ENCODE data around the gene PPP1R7.

The PPP1R7 gene

GRCh38 chr2:241202681-241203080, 52.4 kb downstream of the PPP1R7 start:
- TF ChIP-seq, protein P1, sequence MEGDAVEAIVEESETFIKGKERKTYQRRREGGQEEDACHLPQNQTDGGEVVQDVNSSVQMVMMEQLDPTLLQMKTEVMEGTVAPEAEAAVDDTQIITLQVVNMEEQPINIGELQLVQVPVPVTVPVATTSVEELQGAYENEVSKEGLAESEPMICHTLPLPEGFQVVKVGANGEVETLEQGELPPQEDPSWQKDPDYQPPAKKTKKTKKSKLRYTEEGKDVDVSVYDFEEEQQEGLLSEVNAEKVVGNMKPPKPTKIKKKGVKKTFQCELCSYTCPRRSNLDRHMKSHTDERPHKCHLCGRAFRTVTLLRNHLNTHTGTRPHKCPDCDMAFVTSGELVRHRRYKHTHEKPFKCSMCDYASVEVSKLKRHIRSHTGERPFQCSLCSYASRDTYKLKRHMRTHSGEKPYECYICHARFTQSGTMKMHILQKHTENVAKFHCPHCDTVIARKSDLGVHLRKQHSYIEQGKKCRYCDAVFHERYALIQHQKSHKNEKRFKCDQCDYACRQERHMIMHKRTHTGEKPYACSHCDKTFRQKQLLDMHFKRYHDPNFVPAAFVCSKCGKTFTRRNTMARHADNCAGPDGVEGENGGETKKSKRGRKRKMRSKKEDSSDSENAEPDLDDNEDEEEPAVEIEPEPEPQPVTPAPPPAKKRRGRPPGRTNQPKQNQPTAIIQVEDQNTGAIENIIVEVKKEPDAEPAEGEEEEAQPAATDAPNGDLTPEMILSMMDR (IDR thresholded peaks at IDR 0.05; ENCODE audit: low read depth, low read length) = no peak

DNA sequence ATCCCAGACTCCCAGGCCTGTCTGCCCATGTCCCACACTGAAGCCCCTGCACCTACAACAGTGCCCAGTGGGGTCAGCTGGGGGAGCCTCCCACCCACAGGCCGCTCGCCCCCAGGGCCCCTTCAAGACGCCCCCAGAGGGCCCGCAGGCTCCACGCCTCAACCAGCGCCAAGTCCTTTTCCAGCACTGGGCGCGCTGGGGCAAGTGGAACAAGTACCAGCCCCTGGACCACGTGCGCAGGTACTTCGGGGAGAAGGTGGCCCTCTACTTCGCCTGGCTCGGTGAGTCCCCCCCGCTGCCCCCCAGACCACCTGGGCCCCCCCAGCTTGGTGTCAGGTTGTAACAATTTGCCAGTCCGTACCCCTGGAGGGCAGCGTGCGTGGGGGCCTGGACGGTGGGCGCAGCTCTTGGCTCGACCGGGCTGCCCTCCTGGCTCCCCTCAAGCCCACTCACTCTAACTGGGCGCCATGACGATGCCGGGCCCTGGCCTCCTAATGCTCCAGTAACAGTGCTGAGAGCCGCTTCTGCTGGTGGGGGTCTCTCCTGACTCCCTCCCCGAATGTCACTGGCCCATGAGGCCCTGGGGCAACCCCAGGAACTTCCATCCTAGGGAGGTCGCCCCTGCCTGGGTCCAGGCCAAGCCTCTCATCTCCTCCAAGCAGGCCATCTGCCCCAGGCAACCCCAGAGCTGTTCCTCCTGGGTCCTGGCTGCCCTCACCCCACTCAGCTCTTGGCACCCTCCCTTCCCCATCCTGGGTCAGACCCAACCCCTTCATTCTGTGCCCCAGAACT, 53.1 kb downstream of the PPP1R7 start:
- DNase-seq (ENCODE audit: low read depth in 2 of 2) = no peak
- TF ChIP-seq, protein P1 (IDR thresholded peaks at IDR 0.05; ENCODE audit: low read depth, low read length) = no peak
- no peak overlapping the region for H3K4me3 ChIP-seq (replicated peaks in 1 of 2; ENCODE audit: low read depth in 2 of 2, low read length in 2 of 2)

More at GRCh38 chr2:241202681-241203080, 52.4 kb downstream of the PPP1R7 start:
- H3K4me3 ChIP-seq (replicated peaks in 1 of 2; ENCODE audit: low read depth in 2 of 2, low read length in 2 of 2) = no peak overlapping the region
- DNase-seq (ENCODE audit: low read depth in 2 of 2) = no peak

DNA sequence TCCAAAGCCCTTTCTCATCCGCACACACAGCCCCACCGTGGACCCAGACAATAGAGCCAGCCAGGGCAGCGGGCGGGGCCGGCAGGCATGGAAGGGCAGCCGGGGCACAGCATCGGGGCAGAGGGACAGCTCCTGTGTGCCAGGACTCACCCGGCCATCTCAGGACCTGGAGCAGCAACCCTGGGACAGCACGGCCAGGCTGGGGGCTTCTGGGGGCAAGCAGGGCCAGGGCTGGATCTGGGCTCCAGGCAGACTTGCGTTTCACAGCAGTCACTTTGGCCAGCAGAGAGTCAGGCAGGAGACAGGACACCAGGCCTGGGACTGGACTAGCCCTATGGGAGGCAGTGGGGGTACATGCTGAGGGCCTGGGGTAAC, 53.7 kb downstream of the PPP1R7 start:
- H3K4me3 ChIP-seq (replicated peaks in 1 of 2; ENCODE audit: low read depth in 2 of 2, low read length in 2 of 2) = no peak overlapping the region
- no peak for DNase-seq (ENCODE audit: low read depth in 2 of 2)
- TF ChIP-seq, protein P1 (IDR thresholded peaks at IDR 0.05; ENCODE audit: low read depth, low read length) = no peak

DNA sequence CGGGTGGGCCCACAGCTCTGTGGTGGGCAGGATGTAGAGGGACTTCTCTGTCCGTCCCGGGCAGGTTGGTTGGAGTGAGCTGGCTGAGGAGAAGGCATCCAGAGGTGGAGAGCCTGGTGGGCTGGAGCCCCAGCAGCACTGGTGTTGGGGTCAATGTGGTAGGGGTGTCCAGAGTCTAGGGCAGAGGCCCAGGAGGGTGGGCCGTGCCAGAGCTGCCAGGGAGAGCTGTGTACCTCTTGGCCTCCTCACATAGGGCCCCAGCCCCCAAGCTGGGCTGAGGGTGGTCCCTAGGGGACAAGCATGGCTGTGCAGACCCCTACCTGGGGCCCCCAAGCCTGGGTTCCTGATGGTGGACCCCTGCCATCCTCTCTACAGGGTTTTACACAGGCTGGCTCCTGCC, 54.2 kb downstream of the PPP1R7 start:
- no peak overlapping the region for H3K4me3 ChIP-seq (replicated peaks in 1 of 2; ENCODE audit: low read depth in 2 of 2, low read length in 2 of 2)
- DNase-seq (ENCODE audit: low read depth in 2 of 2) = no peak
- TF ChIP-seq, protein P1 (IDR thresholded peaks at IDR 0.05; ENCODE audit: low read depth, low read length) = no peak

DNA sequence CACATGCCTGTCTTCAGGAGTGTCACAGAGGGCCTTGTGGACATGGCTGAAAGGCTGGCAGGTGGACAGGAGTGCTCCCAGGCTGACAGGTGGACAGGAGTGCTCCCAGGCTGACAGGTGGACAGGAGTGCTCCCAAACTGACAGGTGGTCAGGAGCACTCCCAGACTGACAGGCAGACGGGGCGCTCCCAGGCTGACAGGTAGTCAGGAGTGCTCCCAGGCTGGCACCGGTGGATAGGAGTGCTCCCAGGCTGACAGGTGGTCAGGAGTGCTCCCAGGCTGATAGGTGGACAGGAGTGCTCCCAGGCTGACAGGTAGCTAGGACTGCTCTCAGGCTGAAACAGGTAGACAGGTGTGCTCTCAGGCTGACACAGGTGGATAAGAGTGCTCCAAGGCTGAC, 54.8 kb downstream of the PPP1R7 start:
- no peak for DNase-seq (ENCODE audit: low read depth in 2 of 2)
- TF ChIP-seq, protein P1 (IDR thresholded peaks at IDR 0.05; ENCODE audit: low read depth, low read length) = no peak
- H3K4me3 ChIP-seq (replicated peaks in 1 of 2; ENCODE audit: low read depth in 2 of 2, low read length in 2 of 2) = no peak overlapping the region

- TF ChIP-seq, protein P1 (IDR thresholded peaks at IDR 0.05; ENCODE audit: low read depth, low read length) = no peak
Observed at GRCh38 chr2:241207151-241207550, 56.9 kb downstream of the PPP1R7 start.

DNA sequence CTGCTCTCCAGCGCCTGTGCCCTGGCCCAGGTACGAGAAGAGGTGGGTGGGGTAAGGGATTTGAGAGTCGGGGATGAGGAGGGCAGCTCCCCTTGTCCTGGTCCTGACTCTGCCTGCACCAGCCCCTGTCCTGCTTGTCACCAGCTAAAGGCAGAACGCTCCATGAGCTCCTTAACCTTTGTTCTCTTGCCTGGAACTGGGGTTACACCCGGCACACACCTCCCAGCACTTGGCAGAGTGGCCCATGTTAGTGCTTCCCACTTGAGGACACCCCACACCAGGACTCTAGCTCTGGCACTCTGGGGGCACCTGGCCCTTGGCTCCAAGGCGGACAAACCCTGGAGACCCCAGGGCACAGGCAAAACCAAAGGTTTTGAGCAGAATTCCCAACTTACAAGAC, 57.4 kb downstream of the PPP1R7 start:
- TF ChIP-seq, protein P1 (IDR thresholded peaks at IDR 0.05; ENCODE audit: low read depth, low read length) = no peak
- DNase-seq (ENCODE audit: low read depth in 2 of 2) = no peak
- H3K4me3 ChIP-seq (replicated peaks in 1 of 2; ENCODE audit: low read depth in 2 of 2, low read length in 2 of 2) = no peak overlapping the region

More at GRCh38 chr2:241207151-241207550, 56.9 kb downstream of the PPP1R7 start:
- DNase-seq (ENCODE audit: low read depth in 2 of 2) = no peak
- H3K4me3 ChIP-seq (replicated peaks in 1 of 2; ENCODE audit: low read depth in 2 of 2, low read length in 2 of 2) = no peak overlapping the region
